Fibroblast of lung (primary cell): ENCODE data around the gene DNAH3.

Source experiments
- EZH2 ChIP-seq: IDR thresholded peaks from 2 replicates; pipeline ENCODE4 v1.5.1; 2012; ENCODE audit warnings: low read length, control low read depth, mild to moderate bottlenecking; ENCODE audit errors: missing control alignments
- TF ChIP-seq, protein P1 (sequence below), 2 donors: IDR thresholded peaks in 1 of 2; conservative IDR thresholded peaks in 1 of 2; 1 replicate in 1 of 2; 2 replicates in 1 of 2; pipeline ENCODE4 v1.5.1; 2011 to 2012; ENCODE audit warnings: low read length in 2 of 2, control low read depth in 1 of 2, inconsistent platforms in 1 of 2, low read depth in 1 of 2, mild to moderate bottlenecking in 1 of 2

GRCh38 chr16:21179126-21179982 is 28.7 kb upstream of the DNAH3 start:
- TF ChIP-seq, protein P1, sequence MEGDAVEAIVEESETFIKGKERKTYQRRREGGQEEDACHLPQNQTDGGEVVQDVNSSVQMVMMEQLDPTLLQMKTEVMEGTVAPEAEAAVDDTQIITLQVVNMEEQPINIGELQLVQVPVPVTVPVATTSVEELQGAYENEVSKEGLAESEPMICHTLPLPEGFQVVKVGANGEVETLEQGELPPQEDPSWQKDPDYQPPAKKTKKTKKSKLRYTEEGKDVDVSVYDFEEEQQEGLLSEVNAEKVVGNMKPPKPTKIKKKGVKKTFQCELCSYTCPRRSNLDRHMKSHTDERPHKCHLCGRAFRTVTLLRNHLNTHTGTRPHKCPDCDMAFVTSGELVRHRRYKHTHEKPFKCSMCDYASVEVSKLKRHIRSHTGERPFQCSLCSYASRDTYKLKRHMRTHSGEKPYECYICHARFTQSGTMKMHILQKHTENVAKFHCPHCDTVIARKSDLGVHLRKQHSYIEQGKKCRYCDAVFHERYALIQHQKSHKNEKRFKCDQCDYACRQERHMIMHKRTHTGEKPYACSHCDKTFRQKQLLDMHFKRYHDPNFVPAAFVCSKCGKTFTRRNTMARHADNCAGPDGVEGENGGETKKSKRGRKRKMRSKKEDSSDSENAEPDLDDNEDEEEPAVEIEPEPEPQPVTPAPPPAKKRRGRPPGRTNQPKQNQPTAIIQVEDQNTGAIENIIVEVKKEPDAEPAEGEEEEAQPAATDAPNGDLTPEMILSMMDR (conservative IDR thresholded peaks at IDR 0.05 in 1 of 2, IDR thresholded peaks at IDR 0.05 in 1 of 2; ENCODE audit: low read depth in 1 of 2, low read length in 2 of 2): no peak
- TF ChIP-seq EZH2: no peak
